ENCODE measurements around the gene CBLL2.
"Not testable (repeated sequence)": the region's sequence is repeated elsewhere in the genome, so short reads cannot be mapped to it uniquely, and the experiment has no call there.

The CBLL2 gene, protein sequence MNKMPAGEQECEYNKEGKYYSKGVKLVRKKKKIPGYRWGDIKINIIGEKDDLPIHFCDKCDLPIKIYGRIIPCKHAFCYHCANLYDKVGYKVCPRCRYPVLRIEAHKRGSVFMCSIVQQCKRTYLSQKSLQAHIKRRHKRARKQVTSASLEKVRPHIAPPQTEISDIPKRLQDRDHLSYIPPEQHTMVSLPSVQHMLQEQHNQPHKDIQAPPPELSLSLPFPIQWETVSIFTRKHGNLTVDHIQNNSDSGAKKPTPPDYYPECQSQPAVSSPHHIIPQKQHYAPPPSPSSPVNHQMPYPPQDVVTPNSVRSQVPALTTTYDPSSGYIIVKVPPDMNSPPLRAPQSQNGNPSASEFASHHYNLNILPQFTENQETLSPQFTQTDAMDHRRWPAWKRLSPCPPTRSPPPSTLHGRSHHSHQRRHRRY

DNA sequence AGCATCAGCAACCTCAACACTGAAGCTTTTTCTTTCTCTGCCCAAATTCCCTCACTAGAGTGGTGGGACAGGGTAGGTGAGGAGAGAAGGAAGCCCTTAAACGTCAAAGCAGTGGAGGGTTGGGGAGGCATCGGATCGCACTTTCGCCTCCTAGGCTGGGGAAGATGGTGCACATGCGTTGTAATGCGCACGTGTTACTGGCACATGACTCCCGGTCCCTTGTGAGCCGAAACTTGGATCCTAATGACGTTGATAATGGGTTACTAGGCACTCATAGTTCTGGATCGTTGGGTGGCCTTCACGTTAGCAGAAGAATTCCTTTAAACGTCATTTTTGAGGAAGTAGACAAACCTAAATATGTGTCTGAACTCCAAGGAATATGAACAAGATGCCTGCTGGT is at the start of gene CBLL2:
Gene CBLL2, plus strand, starts transcription at position 301 of the 400 bp plus-strand sequence. Its CDS starts 79 bp downstream, at position 380.
- no peak for DNase-seq

DNA sequence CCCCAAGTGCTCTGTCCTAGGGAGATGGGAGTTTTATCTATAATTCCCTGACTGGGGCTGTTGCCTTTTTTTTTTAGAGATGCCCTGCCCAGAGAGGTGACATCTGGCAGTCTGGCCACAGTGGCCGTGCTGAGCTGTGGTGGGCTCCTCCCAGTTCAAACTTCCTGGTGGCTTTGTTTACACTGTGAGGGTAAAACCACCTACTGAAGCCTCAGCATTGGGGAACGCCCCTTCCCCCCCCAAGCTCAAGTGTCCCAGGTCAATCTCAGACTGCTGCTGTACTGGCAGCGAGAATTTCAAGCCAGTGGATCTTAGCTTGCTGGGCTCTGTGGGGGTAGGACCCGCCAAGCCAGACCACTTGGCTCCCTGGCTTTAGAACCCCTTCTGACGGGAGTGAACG is 38.3 kb upstream of the CBLL2 start:
- no peak for DNase-seq

DNA sequence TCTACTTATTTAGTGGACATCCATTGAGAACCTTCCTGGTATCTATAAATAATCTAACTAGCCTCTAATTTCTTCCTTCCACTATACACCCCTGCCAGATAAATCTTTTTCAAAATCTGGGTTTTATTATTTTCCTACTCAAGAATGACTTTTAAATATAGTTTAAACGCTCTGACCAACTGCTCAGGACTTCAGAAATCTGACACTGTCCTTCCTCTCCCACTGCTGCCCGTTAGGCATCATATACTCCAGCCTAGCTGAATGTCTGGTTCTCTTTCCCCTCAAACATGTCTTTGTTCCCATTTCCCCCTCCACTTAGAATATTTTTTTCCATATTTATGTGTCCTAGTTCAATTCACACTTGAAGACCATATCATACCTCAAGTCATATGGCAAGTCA is 35.2 kb upstream of the CBLL2 start:
- no peak for DNase-seq

DNA sequence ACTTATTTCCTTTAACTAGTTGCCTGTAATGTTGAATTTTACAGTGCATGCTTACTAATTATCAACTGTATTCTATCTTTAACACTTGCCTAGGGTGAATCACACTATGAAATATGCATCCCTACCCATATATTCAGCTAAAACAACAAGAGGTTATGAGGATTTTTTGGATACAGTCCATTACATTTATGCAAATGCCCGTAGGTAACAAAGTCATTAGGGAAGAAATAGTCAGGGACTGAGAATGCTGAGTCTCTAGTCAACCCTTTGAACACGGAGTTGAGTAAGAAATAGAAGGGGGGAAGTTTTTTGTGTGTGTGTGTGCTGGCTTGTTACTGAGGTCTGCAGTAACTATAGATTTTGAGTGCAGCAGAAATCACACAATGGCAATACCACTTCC is 26.1 kb upstream of the CBLL2 start:
- no peak for DNase-seq

DNA sequence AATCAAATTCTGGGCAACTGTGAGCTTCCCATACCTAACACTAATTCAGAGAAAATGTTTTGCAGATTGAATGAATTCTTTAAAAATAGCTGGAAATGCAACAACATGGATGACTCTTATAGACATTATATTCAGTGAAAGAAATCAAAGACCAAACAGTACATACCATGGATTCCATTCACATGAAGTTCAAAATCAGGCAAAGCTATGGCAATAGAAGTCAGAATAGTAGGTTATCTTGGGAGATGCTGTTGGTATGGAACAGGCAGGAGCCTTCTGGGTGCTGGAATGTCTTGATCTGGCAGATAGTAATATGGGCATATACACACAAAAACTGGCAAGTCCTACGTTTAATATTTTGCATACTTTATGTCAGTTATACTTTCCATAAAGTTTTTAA is 25.5 kb upstream of the CBLL2 start:
- DNase-seq: no peak

DNA sequence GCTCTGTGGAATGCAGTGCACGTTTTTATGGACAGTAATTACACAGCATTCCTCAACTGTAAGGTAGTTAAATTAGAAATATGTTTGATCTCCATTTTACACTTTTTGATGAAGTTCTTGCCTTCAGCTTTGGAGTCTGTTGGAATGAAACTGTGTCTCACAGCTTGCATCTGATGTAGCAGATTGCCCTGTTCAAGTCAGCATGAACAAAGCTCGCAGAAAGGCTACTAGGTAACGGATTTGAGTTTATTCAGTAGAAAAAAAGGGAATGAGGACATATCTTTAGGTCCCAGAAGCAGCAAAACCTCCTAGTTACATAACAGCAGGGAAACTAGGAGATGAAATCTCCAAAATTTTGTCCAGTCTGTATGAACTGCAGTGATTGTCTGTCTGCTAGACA is 24.3 kb upstream of the CBLL2 start:
- no peak for DNase-seq

DNA sequence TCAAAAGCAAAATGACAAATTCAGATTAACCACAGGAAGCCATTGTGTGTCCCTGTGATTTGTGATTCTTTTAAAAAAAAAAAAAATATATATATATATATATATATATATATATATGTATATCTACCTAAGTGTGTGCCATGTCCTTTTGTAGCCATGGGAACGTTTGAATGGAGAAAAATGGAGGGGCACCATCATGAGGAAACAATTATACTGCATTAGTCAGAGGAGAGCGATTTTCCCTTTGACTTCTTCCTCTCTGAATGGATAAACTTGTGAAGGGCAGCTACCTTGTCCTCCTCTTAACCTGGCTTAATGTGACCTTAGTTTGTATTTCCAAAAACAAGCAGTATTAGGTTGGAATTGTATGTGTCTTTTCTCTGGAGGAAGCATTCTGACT is 23.3 kb upstream of the CBLL2 start:
- DNase-seq: no peak

DNA sequence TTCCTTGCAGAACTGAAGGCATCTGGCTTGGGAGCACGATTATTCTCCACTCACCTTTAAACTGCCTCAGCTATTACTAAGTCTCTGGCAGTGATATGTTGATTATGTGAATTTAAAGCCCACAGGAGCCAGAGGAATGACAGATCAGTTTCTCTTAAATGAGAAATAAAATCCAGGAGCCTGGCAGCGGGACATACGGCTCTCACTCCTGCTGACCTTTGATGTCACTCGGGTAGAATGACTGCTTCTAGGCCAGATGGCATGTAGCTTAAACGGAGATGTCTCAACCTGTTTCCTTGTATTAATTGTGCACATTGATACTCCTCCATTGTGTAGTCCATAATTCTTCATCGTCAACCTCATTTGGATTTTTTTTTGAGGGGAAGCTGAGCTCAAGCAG is 4.0 kb upstream of the CBLL2 start:
- no peak for DNase-seq

DNA sequence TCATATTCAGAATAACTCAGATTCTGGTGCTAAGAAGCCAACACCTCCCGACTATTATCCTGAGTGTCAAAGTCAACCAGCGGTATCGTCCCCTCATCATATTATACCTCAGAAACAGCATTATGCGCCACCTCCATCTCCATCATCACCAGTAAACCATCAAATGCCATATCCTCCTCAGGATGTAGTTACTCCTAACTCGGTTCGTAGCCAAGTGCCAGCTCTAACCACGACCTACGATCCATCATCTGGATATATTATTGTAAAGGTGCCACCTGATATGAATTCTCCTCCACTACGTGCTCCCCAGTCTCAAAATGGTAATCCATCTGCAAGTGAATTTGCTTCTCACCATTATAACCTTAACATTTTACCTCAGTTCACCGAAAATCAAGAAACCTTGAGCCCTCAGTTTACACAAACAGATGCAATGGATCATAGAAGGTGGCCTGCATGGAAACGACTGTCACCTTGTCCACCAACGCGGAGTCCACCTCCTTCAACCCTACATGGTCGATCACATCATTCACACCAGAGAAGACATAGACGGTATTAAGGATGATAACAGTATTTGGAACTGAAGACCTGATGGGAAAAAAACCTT is 1.1 kb downstream of the CBLL2 start:
- no peak for DNase-seq

DNA sequence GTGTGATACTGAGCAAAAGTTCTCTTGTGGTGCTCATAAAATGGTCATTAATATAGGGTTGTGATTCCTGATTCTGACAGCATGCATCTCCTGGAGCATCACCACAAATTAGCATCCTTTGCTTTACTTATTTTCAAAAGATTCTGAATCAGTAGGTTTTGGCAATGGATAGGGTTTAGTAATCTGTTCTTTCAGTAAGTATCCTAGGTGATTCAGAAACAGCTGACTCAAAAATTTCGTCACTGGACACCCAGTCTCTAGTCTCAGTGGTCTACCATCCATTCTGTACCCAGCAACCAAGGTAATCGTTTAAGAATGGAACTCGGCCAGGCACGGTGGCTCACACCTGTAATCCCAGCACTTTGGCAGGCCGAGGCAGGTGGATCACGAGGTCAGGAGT is 4.1 kb downstream of the CBLL2 start:
- DNase-seq: no peak

DNA sequence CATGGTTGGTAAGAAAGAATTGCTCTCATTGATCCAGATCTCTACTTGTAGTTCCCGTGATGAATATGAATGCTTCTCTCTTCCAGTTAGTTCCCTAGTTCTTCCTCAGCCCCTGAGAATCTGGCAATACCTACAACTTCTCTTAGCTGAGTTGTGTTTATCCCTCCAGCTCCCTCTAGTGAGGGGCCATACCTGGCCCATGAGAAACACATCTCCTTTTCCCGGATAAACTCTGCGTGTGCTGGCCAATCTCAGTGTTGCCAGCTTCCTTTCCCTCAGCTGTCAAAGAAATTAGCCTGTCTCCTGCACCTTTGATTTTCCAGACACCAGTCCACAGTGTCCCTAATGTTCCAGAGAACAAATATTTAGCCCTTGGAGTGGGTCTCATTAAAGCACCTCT is 5.7 kb downstream of the CBLL2 start:
- DNase-seq: no peak

DNA sequence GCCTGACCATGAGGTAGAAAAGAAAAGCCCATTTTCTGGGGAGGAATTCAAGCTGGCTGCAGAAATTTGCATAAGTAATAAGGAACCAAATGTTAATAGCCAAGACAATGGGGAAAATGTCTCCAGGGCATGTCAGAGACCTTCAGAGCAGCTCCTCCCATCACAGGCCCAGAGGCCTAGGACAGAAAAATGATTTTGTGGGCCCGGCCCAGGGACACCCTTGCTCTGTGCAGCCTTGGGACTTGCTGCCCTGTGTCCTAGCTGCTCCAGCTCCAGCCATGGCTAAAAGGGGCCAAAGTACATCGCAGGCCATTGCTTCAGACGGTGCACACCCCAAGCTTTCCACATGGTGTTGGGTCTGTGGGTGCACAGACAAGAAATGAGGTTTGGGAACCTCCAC is 16.5 kb downstream of the CBLL2 start:
- not testable (repeated sequence) for DNase-seq

DNA sequence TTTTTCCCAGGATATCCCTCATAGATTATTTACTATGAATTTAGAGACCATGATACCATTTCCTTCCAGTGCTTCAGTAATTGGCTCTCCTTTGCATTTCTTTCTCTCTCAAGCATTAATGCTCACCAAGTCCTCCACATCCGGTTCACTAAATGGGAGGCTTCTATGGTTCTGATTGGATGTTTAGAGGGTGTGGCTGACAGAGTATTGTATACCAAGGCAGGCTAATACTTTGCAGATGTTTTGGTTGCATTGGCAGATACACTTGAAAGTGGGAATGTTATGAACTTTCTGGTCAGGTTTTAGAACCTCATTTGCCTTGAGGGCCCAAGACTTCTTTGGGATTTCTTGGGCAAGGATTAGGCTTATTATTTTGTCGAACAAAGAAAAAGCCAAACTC is 24.2 kb downstream of the CBLL2 start:
- no peak for DNase-seq

DNA sequence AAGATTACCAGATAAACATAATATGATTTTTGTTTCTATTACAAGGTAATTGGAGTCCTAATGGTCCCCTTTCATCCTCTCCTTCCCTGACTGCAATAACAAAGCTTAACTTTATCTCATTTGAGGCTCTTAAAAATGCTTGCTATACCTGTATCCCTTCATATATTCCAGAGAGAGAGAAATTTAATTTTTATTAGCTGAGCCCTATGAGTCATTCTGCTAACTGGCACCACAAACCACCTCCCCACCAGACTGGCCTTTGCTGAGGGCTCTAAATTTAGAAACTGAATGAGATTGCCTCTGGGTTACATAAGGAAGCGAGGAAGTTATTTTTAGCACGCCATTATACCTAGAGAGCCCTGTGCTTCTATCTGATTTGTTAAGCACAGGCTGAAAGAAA is 27.4 kb downstream of the CBLL2 start:
- DNase-seq: peak; percentile 7

DNA sequence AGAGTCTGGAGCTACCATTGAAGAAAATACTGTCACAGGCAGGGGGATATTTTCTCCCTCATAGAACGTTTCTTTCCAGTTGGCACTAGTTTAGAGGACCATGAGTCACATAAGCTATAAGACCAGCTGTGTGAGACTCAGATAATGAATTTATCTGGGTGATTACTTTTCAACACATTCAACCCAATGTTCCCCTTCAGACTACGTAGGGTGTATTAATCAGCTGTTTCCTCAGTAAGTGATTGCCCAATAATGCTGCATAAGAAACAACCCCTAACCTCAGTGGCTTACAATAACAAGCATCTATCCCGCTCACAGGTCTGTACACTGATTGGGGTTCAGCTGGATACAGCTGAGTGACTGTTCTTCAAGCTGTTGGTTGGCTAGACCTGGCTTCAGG is 38.1 kb downstream of the CBLL2 start:
- DNase-seq: no peak

DNA sequence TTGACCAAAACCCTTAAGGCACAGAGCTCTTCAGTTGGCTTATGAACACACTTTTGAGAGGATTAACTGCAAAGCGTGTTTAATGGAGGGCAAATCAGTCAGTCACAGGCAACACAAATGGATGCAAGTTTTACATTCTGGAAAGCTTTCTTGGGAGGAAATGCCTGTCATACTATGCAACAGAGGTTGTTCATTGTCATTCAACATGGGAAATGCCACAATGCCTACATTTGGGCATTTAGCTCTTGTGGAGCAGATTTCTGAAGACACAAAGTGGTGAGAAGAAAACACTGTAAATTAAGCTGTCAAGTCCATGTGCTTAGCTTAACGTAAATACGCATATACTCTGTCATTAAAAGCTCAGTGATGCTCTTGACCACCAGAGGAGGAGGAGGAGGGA is 41.1 kb downstream of the CBLL2 start:
- no peak for DNase-seq

DNA sequence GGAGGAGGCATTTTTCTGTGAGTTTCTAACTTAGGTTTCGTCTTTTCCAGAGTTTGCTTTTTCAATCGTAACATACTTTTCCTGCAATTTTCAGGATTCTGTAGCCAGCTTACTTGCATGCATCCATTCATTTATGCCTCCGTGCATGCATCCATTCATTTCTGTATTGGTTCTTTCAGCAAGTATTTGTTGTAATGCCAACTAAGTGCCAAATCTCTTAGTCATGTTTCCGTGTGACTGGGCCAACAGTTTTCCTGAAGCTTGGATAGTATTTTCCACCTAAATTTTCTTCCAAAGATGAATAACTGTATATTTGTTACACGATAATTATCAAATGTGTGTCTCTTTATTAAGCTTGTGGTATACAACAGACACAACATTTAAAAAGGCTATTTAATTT is 41.5 kb downstream of the CBLL2 start:
- no peak for DNase-seq

DNA sequence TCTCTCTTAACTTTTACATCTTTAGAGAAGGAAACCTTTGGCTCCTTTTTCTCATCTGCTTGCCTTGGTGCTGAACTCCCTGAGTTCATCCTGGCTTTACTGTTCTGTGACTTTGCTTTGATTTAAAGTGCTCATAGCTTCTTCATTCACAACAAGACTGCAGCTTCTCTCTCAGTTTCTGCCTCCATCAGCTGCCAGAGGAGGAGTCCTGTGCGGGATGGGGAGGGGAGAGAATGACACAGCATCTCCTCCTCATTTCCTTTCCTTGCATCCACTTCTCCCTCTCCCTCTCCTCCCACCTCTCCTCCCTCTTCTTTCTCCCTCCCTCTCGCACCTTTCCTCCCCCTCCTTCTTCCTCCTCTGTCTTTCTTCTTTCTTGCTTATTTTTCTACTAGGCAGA is 42.0 kb downstream of the CBLL2 start:
- DNase-seq: no peak

DNA sequence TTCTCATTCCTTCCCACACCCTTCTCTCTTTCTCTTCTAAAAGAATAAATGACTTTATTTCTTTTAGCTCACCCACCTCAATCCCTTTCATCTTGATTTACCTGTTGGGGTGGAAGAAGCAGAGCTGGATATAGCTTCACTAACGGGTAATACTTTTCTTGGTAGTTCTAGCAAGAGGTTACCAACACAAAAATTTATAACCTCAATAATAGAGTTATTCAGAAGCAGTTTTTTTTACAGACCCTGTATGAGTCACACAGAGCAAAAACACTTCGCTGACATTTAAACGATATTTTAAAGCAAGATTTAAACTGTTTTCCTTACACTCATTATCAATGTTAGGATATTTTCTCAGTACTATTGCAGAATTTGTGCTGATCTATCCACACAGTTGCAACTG is 42.4 kb downstream of the CBLL2 start:
- no peak for DNase-seq

DNA sequence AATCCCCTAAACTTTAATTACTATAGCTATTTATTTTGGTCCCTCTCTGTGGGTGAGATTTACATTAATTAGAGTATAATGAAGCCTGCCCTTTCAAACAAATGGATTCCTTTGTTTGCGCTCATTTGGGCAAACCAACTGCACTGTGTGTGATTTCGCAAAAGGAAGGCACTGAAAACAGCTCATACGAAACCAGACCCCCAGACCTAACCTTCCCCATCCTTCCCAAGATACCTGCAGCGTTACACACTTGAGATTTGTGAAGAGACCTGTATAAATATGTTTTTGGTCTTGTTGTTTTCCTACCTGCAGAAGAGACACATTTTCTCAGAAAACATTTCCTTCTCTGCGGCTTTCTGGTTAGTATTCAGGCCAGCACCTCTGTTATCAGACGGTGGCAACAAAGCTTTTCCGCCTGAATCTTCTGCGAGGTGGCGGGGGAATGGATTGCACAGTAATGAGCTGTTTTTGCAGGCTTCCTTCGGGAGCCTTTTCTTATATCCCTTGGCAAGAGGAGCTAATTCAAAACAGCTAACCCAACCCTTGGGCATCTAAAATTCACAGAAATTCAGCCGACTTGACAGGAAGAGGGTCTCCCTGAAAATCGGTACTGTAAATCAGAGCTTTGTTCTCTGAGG is 47.6 kb downstream of the CBLL2 start:
- no peak for DNase-seq

DNA sequence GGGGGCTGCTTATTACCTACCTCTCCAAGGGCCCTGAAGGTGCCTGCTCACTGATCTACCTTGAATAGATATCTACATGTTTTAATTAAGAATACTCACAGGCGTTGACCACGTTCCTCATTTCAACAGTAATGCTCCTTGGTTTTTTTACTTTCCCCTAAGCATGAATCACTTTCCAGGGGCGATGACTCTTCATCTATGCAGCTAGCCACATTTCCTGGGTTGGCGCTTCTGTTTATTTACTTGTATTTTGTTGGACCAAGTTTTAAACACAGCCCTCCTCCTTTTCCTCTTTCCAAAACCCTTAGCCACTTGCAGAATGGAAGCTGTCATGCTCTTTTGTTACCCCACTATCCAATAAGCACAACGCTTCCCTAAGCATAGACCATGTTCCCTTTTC is 50.8 kb downstream of the CBLL2 start:
- no peak for DNase-seq
